ENCODE results near the gene PDE1A.

DNA sequence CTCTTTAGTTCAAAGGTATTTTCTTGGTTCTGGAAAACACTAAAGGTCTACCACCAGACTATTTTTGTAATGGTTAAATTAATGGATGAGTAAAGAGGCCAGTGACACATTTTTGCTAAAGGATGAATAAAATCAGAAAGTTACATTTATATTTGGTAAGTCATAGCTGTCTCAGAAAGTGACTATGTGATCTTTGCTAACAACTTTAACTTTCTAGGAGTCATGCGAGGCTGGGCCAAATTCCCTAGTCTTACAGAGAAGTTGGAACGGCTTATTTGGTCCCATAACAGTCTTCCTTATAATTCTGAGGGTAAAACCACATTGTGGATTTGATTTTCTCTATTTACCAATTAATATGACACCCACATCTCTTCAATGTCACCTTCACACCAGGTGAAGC is 198.1 kb downstream of the PDE1A start:
- TF ChIP-seq, protein P1, sequence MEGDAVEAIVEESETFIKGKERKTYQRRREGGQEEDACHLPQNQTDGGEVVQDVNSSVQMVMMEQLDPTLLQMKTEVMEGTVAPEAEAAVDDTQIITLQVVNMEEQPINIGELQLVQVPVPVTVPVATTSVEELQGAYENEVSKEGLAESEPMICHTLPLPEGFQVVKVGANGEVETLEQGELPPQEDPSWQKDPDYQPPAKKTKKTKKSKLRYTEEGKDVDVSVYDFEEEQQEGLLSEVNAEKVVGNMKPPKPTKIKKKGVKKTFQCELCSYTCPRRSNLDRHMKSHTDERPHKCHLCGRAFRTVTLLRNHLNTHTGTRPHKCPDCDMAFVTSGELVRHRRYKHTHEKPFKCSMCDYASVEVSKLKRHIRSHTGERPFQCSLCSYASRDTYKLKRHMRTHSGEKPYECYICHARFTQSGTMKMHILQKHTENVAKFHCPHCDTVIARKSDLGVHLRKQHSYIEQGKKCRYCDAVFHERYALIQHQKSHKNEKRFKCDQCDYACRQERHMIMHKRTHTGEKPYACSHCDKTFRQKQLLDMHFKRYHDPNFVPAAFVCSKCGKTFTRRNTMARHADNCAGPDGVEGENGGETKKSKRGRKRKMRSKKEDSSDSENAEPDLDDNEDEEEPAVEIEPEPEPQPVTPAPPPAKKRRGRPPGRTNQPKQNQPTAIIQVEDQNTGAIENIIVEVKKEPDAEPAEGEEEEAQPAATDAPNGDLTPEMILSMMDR (IDR thresholded peaks at IDR 0.05) = no peak
- TF ChIP-seq POLR2A (IDR thresholded peaks at IDR 0.05) = no peak

Data from adrenal gland (tissue), 5 donors.